ENCODE measurements around the gene CHIC2.

DNA sequence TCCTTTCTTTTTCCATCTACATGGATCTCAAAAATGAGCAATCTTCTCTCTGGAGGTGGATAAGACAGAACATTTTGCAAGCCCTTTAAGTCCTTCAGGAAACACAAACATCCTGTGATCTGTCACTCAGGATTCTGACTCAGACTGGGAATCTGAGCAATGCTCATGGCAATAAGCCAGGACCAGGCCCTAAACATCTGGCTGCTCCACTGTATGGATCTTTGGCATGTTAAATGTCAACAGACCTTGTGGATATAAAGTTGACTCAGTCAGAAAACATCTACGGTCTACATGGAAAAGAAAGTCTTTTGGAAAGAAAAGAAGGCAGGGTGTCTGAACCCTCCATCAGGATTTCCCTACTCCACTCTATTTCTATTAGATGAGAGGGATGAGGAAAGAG, 17.8 kb upstream of the CHIC2 start:
- TF ChIP-seq EZH2phosphoT487 (IDR thresholded peaks at IDR 0.05; ENCODE audit: low read length) (no peak), EZH2 (optimal IDR thresholded peaks at IDR 0.05; ENCODE audit: low read depth, low read length) (no peak)
- TF ChIP-seq, protein P1, sequence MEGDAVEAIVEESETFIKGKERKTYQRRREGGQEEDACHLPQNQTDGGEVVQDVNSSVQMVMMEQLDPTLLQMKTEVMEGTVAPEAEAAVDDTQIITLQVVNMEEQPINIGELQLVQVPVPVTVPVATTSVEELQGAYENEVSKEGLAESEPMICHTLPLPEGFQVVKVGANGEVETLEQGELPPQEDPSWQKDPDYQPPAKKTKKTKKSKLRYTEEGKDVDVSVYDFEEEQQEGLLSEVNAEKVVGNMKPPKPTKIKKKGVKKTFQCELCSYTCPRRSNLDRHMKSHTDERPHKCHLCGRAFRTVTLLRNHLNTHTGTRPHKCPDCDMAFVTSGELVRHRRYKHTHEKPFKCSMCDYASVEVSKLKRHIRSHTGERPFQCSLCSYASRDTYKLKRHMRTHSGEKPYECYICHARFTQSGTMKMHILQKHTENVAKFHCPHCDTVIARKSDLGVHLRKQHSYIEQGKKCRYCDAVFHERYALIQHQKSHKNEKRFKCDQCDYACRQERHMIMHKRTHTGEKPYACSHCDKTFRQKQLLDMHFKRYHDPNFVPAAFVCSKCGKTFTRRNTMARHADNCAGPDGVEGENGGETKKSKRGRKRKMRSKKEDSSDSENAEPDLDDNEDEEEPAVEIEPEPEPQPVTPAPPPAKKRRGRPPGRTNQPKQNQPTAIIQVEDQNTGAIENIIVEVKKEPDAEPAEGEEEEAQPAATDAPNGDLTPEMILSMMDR (IDR thresholded peaks at IDR 0.05; ENCODE audit: low read length): no peak

All from MM.1S (cell line).